K562 (cell line): ENCODE measurements around the gene OST4. TPM values are rescaled to one million over a fixed set of nuclear protein-coding genes. Genes with fewer than 3 reads are reported as not detected.

ENCODE experiments used
- CHCHD3 ChIP-seq: fragments of 250-450 bp; sonication (Bioruptor Pico); IDR thresholded peaks from 2 replicates; pipeline ENCODE4 v2.1.2; 2022; ENCODE audit warnings: mild to moderate bottlenecking
- COPS2 ChIP-seq: fragments of 450-650 bp; conservative IDR thresholded peaks from 2 replicates; pipeline ENCODE4 v1.6.1; 2016; ENCODE audit warnings: mild to moderate bottlenecking, moderate library complexity
- E4F1 ChIP-seq: fragments of 250-450 bp; sonication (Bioruptor Pico); IDR thresholded peaks from 2 replicates; pipeline ENCODE4 v1.5.0; 2021; ENCODE audit warnings: mild to moderate bottlenecking, borderline replicate concordance
- ETS1 ChIP-seq: conservative IDR thresholded peaks from 2 replicates; pipeline ENCODE4 v1.6.1; 2011; ENCODE audit warnings: low read depth, mild to moderate bottlenecking, low read length; ENCODE audit not compliant: control insufficient read depth
- FUS ChIP-seq: fragments of 200-400 bp; formaldehyde crosslinking; optimal IDR thresholded peaks from 2 replicates; pipeline ENCODE3; 2017; ENCODE audit warnings: low read depth, low read length
- JUN ChIP-seq, 2 experiments: sonication (generic) in 1 of 2; formaldehyde crosslinking in 1 of 2; IDR thresholded peaks; 2 replicates each; pipeline versions ENCODE4 v1.6.1 to v1.8.0; 2012 to 2022; ENCODE audit warnings: borderline replicate concordance in 2 of 2, mild to moderate bottlenecking in 2 of 2, improper control_type of control experiment in 1 of 2, low read depth in 1 of 2, low read length in 1 of 2, missing genetic modification reagents in 1 of 2
- KDM4B ChIP-seq, 2 experiments: fragments of 450-650 bp in 1 of 2; sonication (generic) in 1 of 2; IDR thresholded peaks; 2 replicates each; pipeline ENCODE4 v1.6.1; 2016 to 2017; ENCODE audit warnings: borderline replicate concordance in 2 of 2, antibody characterized with exemption in 1 of 2, low read depth in 1 of 2, mild to moderate bottlenecking in 1 of 2
- LARP7 ChIP-seq: fragments of 450-650 bp; IDR thresholded peaks from 2 replicates; pipeline ENCODE4 v1.6.1; 2016
- MCM5 ChIP-seq: fragments of 450-650 bp; IDR thresholded peaks from 2 replicates; pipeline ENCODE4 v1.6.1; 2016; ENCODE audit warnings: low read depth
- MED1 ChIP-seq: sonication (generic); formaldehyde crosslinking; IDR thresholded peaks from 2 replicates; pipeline ENCODE4 v1.8.1; 2023; ENCODE audit warnings: missing genetic modification reagents, borderline replicate concordance
- MEIS2 ChIP-seq: fragments of 450-650 bp; IDR thresholded peaks from 2 replicates; pipeline ENCODE4 v1.6.1; 2014; ENCODE audit warnings: mild to moderate bottlenecking; ENCODE audit not compliant: partially characterized antibody
- ZBTB40 ChIP-seq, 2 experiments: fragments of 450-650 bp in 1 of 2; sonication (generic) in 1 of 2; formaldehyde crosslinking in 1 of 2; IDR thresholded peaks; 2 replicates each; pipeline versions ENCODE4 v1.7.1 to v1.9.0; 2016 to 2022; ENCODE audit warnings: inconsistent platforms in 1 of 2, mild to moderate bottlenecking in 1 of 2, missing genetic modification reagents in 1 of 2
- ZNF436 ChIP-seq: fragments of 250-450, 450-650 bp; sonication (Bioruptor Pico); formaldehyde crosslinking; IDR thresholded peaks from 2 replicates; pipeline ENCODE4 v1.7.0; 2020; ENCODE audit warnings: mild to moderate bottlenecking
- polyA plus RNA-seq, 8 experiments: library from polyadenylated mRNA; depleted of rRNA in 4 of 8; stranded (reverse) in 5 of 8; unstranded in 3 of 8; fragments of >200 nt; fragmentation: Nextera tagmentation in 2 of 8; fragmentation: Illumina TruSeq in 1 of 8; extraction: Ambion mirVana in 2 of 8; extraction: Trizol in 1 of 8; gene quantifications; 2 replicates each; pipeline versions ENCODE4 v1.2.1 to v1.2.3, GENCODE V29; 2011 to 2014; ENCODE audit warnings: inconsistent platforms in 1 of 8, missing spikeins in 1 of 8
- total RNA-seq, 7 experiments: library from RNA; depleted of rRNA in 6 of 7; stranded (reverse); fragments of >200 nt in 6 of 7; fragmentation: Illumina TruSeq in 2 of 7; extraction: Trizol in 2 of 7; gene quantifications; 2 replicates each; pipeline versions ENCODE4 v1.2.1 to v1.2.3, GENCODE V29; 2011 to 2021; ENCODE audit warnings: low replicate concordance in 1 of 7

The OST4 gene
- total and polyA plus RNA-seq, 9 of the 15 experiments (the other 6 are each of a cell fraction or from before 2014, with no cell fraction given) = 186 to 1,155 (median 355) TPM

DNA sequence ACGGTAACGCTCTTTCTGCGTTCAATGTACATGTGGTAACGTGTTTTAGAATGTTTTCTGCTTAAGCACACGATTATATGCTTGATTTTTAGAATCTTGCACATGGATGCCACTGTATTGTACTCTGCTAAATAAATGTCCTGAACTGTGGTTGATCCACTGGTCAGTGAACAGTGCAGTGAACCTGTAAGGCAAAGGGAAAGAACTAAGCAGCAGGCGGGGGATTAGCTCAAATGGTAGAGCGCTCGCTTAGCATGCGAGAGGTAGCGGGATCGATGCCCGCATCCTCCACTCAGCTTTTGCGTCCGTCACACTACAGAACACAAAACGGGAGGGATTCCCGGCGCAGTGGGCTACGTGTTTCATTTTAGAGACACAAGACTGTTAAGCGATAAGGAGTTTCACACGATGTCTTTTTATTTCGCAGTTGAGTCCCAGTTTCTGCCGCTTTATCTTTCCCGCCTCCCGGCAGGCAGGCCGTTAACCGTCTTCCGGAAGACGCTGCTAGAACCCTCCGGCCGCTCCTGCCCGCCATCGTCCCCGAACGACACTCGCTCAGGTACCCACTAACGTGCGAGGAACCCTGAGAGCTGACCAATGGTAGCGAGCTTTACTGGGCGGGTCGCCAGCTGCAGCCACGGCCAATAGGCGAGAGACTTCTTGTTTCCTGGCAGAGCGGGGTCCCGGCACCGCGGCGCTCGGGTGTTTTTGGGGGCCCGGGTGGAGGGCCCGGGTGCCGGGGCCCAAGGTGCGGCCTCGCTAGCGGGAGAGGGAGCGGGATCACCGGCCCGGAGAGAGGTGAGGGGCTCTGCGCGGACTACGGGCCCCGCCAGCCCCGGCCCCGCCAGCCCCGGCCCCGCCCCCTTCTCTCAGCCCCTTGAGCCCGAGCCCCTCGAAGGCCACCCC lies 20.2 kb downstream of the OST4 start, which contains the start of gene AGBL5 (continued):
- TF ChIP-seq ETS1 (peak; percentile 88), JUN (IDR thresholded peaks at IDR 0.05; ENCODE audit: borderline replicate concordance, low read depth, low read length) (no peak), JUN (CRISPR knock-in tag; IDR thresholded peaks at IDR 0.05; ENCODE audit: borderline replicate concordance) (no peak), ZNF436 (CRISPR knock-in tag) (no peak), COPS2 (no peak), FUS (no peak), MEIS2 (no peak), ZBTB40 (IDR thresholded peaks at IDR 0.05) (peak; percentile 90), ZBTB40 (CRISPR knock-in tag; IDR thresholded peaks at IDR 0.05) (0 out of 2 replicates have a peak, but pooled peaks have one; percentile 20), CHCHD3 (CRISPR knock-in tag) (peak; percentile 90), MED1 (CRISPR knock-in tag) (no peak), KDM4B (IDR thresholded peaks at IDR 0.05; ENCODE audit: borderline replicate concordance in 2 of 2, low read depth in 1 of 2) (no peak), E4F1 (CRISPR knock-in tag) (no peak), MCM5 (no peak), LARP7 (no peak)
